H1 (cell line): ENCODE data around the gene SLC25A39. TPM values are rescaled to one million over a fixed set of nuclear protein-coding genes. Genes with fewer than 3 reads are reported as not detected.

Experiments used
- CTCF ChIA-PET: fragments of 300-600 bp; sonication (Branson Sonifier 250); formaldehyde crosslinking; loops from one replicate; lab custom pipeline; 2021; ENCODE audit not compliant: partially characterized antibody; lab: Charles Lee
- POLR2A ChIA-PET: fragments of 300-600 bp; sonication (Branson Sonifier 250); formaldehyde crosslinking; loops from one replicate; lab custom pipeline; 2021; ENCODE audit warnings: inconsistent platforms; ENCODE audit not compliant: partially characterized antibody; lab: Charles Lee
- DNase-seq, 2 experiments: peaks; one replicate each; pipeline versions ENCODE4 v3.0.0 to v3.0.0-alpha.2; 2010 to 2022; ENCODE audit warnings: low spot score in 2 of 2, low read depth in 1 of 2, mixed read lengths in 1 of 2
- FAIRE-seq: peaks from 2 replicates; lab custom pipeline; 2011; peaks lifted over from hg19 to GRCh38; lab: Jason Lieb, UNC
- H2AFZ ChIP-seq: 2 replicates; pipeline ENCODE4 v1.8.1; 2012; ENCODE audit warnings: low read length, inconsistent platforms
- H2AK5ac ChIP-seq: 2 replicates; pipeline ENCODE4 v1.6.1; 2013; ENCODE audit warnings: low read depth, low read length
- H2BK120ac ChIP-seq: replicated peaks from 2 replicates; pipeline ENCODE3; 2013; ENCODE audit warnings: low read depth, low read length, inconsistent platforms
- H2BK12ac ChIP-seq: 2 replicates; pipeline ENCODE4 v1.6.1; 2013; ENCODE audit warnings: low read depth, low read length
- H2BK15ac ChIP-seq: 2 replicates; pipeline ENCODE4 v1.6.1; 2013; ENCODE audit warnings: low read length
- H2BK20ac ChIP-seq: 2 replicates; pipeline ENCODE4 v1.6.1; 2013; ENCODE audit warnings: low read length
- H2BK5ac ChIP-seq: 2 replicates; pipeline ENCODE4 v1.6.1; 2013; ENCODE audit warnings: low read depth, low read length
- H3K14ac ChIP-seq: 2 replicates; pipeline ENCODE4 v1.6.1; 2013; ENCODE audit warnings: inconsistent platforms; ENCODE audit not compliant: insufficient read length
- H3K18ac ChIP-seq: 2 replicates; pipeline ENCODE4 v1.6.1; 2013; ENCODE audit warnings: low read length; ENCODE audit errors: extremely low read depth
- H3K23ac ChIP-seq: 2 replicates; pipeline ENCODE4 v1.6.1; 2013; ENCODE audit warnings: inconsistent platforms; ENCODE audit not compliant: insufficient read length
- H3K23me2 ChIP-seq: 2 replicates; pipeline ENCODE4 v1.6.1; 2013; ENCODE audit warnings: low read depth, low read length
- H3K27ac ChIP-seq: 2 replicates; pipeline ENCODE4 v1.6.1; 2011; ENCODE audit warnings: low read depth, low read length, inconsistent platforms
- H3K27me3 ChIP-seq, 4 experiments: replicated peaks in 1 of 4; 1 replicate in 1 of 4; 2 replicates in 3 of 4; pipeline versions ENCODE4 v1.6.1 to v1.8.1; 2011 to 2013; ENCODE audit warnings: low read length in 3 of 4, mild to moderate bottlenecking in 3 of 4, inconsistent platforms in 2 of 4, mixed read lengths in 2 of 4, moderate library complexity in 1 of 4; ENCODE audit not compliant: control insufficient read depth in 3 of 4, insufficient read depth in 3 of 4; ENCODE audit errors: extremely low read depth in 1 of 4
- H3K36me3 ChIP-seq, 4 experiments: 2 replicates each; pipeline versions ENCODE4 v1.6.1 to v1.8.1; 2011 to 2013; ENCODE audit warnings: mild to moderate bottlenecking in 4 of 4, low read length in 3 of 4, moderate library complexity in 2 of 4, control low read depth in 1 of 4, inconsistent platforms in 1 of 4; ENCODE audit not compliant: insufficient read depth in 4 of 4, control insufficient read depth in 2 of 4
- H3K4ac ChIP-seq: replicated peaks from 2 replicates; pipeline ENCODE3; 2013; ENCODE audit warnings: low read length, low read depth, mixed read lengths, inconsistent platforms; ENCODE audit not compliant: insufficient read length
- H3K4me1 ChIP-seq, 4 experiments: replicated peaks in 1 of 4; 1 replicate in 1 of 4; 2 replicates in 3 of 4; pipeline versions ENCODE4 v1.6.1 to v1.8.1; 2011 to 2013; ENCODE audit warnings: low read length in 3 of 4, inconsistent platforms in 2 of 4, mixed read lengths in 1 of 4; ENCODE audit not compliant: insufficient read depth in 4 of 4, control insufficient read depth in 3 of 4
- H3K4me2 ChIP-seq, 2 experiments: 2 replicates each; pipeline versions ENCODE4 v1.6.1 to v1.8.1; 2011 to 2013; ENCODE audit warnings: low read depth in 2 of 2, low read length in 2 of 2, control low read depth in 1 of 2, inconsistent platforms in 1 of 2, mild to moderate bottlenecking in 1 of 2; ENCODE audit not compliant: insufficient read depth in 1 of 2
- H3K4me3 ChIP-seq, 4 experiments: fragments of 200-600, 300-600 bp in 1 of 4; sonication (generic), shearing (Covaris generic), sonication (Bioruptor Twin) in 1 of 4; 2 replicates each; pipeline versions ENCODE4 v1.5.1 to v1.8.1; 2011 to 2016; ENCODE audit warnings: low read length in 4 of 4, low read depth in 3 of 4, control low read depth in 2 of 4, inconsistent platforms in 2 of 4, mild to moderate bottlenecking in 2 of 4, mixed read lengths in 1 of 4, moderate library complexity in 1 of 4; ENCODE audit not compliant: insufficient read depth in 2 of 4; ENCODE audit errors: extremely low read depth in 1 of 4
- H3K56ac ChIP-seq: replicated peaks from 2 replicates; pipeline ENCODE3; 2013; ENCODE audit warnings: low read depth, mild to moderate bottlenecking, mixed read lengths, low read length, inconsistent platforms; ENCODE audit not compliant: insufficient read length
- H3K79me1 ChIP-seq: 2 replicates; pipeline ENCODE4 v1.6.1; 2013; ENCODE audit warnings: low read depth, low read length, control low read depth
- H3K79me2 ChIP-seq, 2 experiments: 2 replicates each; pipeline versions ENCODE4 v1.6.1 to v1.8.1; 2012 to 2013; ENCODE audit warnings: low read length in 2 of 2, mild to moderate bottlenecking in 2 of 2, inconsistent platforms in 1 of 2; ENCODE audit not compliant: insufficient read depth in 2 of 2, control insufficient read depth in 1 of 2
- H3K9ac ChIP-seq, 4 experiments: replicated peaks in 1 of 4; 1 replicate in 1 of 4; 2 replicates in 3 of 4; pipeline versions ENCODE4 v1.6.1 to v1.8.1; 2011 to 2013; ENCODE audit warnings: low read depth in 3 of 4, low read length in 3 of 4, control low read depth in 2 of 4, mild to moderate bottlenecking in 2 of 4, moderate library complexity in 2 of 4, inconsistent platforms in 1 of 4; ENCODE audit errors: extremely low read depth in 1 of 4
- H3K9me3 ChIP-seq, 2 experiments: 2 replicates each; pipeline versions ENCODE4 v1.6.1 to v1.8.1; 2012 to 2013; ENCODE audit warnings: mild to moderate bottlenecking in 2 of 2, moderate library complexity in 2 of 2, control low read depth in 1 of 2, inconsistent platforms in 1 of 2, low read depth in 1 of 2, low read length in 1 of 2, mixed read lengths in 1 of 2; ENCODE audit not compliant: insufficient read depth in 2 of 2
- H4K20me1 ChIP-seq, 2 experiments: replicated peaks in 1 of 2; 2 replicates each; pipeline versions ENCODE3 to v1.8.1; 2011 to 2013; ENCODE audit warnings: inconsistent platforms in 2 of 2, low read length in 2 of 2, mild to moderate bottlenecking in 1 of 2; ENCODE audit not compliant: insufficient read depth in 2 of 2, control insufficient read depth in 1 of 2
- H4K5ac ChIP-seq: 2 replicates; pipeline ENCODE4 v1.6.1; 2013; ENCODE audit warnings: low read length, low read depth, mixed read lengths, inconsistent platforms; ENCODE audit not compliant: insufficient read length
- H4K8ac ChIP-seq: 2 replicates; pipeline ENCODE4 v1.8.0; 2013; ENCODE audit warnings: mild to moderate bottlenecking, moderate library complexity, low read length, inconsistent platforms; ENCODE audit not compliant: insufficient read depth; ENCODE audit errors: extremely low read depth
- H4K91ac ChIP-seq: replicated peaks from 2 replicates; pipeline ENCODE3; 2013; ENCODE audit warnings: low read length, mixed read lengths, inconsistent platforms; ENCODE audit not compliant: insufficient read length
- CREB1 ChIP-seq: IDR thresholded peaks from 2 replicates; pipeline ENCODE4 v1.6.1; 2012; ENCODE audit warnings: inconsistent platforms
- FOSL1 ChIP-seq: IDR thresholded peaks from 2 replicates; pipeline ENCODE4 v1.6.1; 2011; ENCODE audit warnings: mild to moderate bottlenecking, low read depth, low read length, moderate library complexity; ENCODE audit not compliant: insufficient read depth
- GABPA ChIP-seq: IDR thresholded peaks from 2 replicates; pipeline ENCODE4 v1.6.1; 2011; ENCODE audit warnings: mild to moderate bottlenecking, low read length, moderate library complexity, borderline replicate concordance; ENCODE audit not compliant: insufficient read depth
- KDM4A ChIP-seq: IDR thresholded peaks from one replicate; pipeline ENCODE4 v1.7.1; 2012; ENCODE audit warnings: low read depth, mild to moderate bottlenecking, moderate library complexity, low read length, inconsistent platforms; ENCODE audit not compliant: severe bottlenecking
- NANOG ChIP-seq: IDR thresholded peaks from 2 replicates; pipeline ENCODE4 v1.6.1; 2011; ENCODE audit warnings: low read length, low read depth, mild to moderate bottlenecking, inconsistent platforms; ENCODE audit not compliant: insufficient read depth, poor library complexity, severe bottlenecking
- POLR2A ChIP-seq, 2 experiments: IDR thresholded peaks; 1 replicate in 1 of 2; 2 replicates in 1 of 2; pipeline ENCODE4 v1.6.1; 2011; ENCODE audit warnings: low read depth in 2 of 2, low read length in 2 of 2, mild to moderate bottlenecking in 2 of 2; ENCODE audit errors: control extremely low read depth in 1 of 2
- POLR2AphosphoS5 ChIP-seq: IDR thresholded peaks from 2 replicates; pipeline ENCODE4 v1.6.1; 2011; ENCODE audit warnings: low read depth, low read length
- RNF2 ChIP-seq: fragments of 200-900, 300-1000 bp; sonication (generic); IDR thresholded peaks from 2 replicates; pipeline ENCODE4 v1.7.1; 2016; ENCODE audit warnings: borderline replicate concordance, low read depth, mild to moderate bottlenecking, antibody characterized with exemption, low read length; ENCODE audit not compliant: poor library complexity, severe bottlenecking; ENCODE audit errors: missing control alignments
- WGBS, 2 experiments: shearing (Covaris generic) in 1 of 2; methylation state at CpG; one replicate each; pipeline versions ENCODE4 v1.1.6 to v1.1.7; 2013 to 2015; ENCODE audit warnings: low lambda C conversion rate in 2 of 2, mixed read lengths in 2 of 2, inconsistent platforms in 1 of 2, low coverage in 1 of 2, missing lambda C conversion rate in 1 of 2; ENCODE audit not compliant: insufficient replicate concordance in 2 of 2, insufficient coverage in 1 of 2, insufficient read length in 1 of 2; ENCODE audit errors: extremely low coverage in 1 of 2, missing lambda C conversion rate in 1 of 2; 5-methylcytosine and 5-hydroxymethylcytosine counted together
- polyA plus RNA-seq, 7 experiments: library from polyadenylated mRNA; depleted of rRNA in 3 of 7; stranded (reverse) in 5 of 7; unstranded in 2 of 7; fragments of >200 nt in 5 of 7; fragments of 200-250 nt in 2 of 7; gene quantifications; 1 replicate in 5 of 7; 2 replicates in 1 of 7; 4 replicates in 1 of 7; pipeline versions ENCODE4 v1.2.1 to v1.2.3, GENCODE V29; 2011 to 2013; ENCODE audit warnings: missing spikeins in 2 of 7, mixed read lengths in 2 of 7
- total RNA-seq: library from RNA; stranded (reverse); fragmentation: NEBNext Ultra II Directional; extraction: Animal tissue kit (Norgen Biotek cat#: 25700); gene quantifications from 2 replicates; pipeline ENCODE4 v1.2.1, GENCODE V29; 2021
- TF ChIP-seq, protein P1 (sequence below): IDR thresholded peaks from 2 replicates; pipeline ENCODE4 v1.6.1; 2011; ENCODE audit warnings: low read length, improper control_type of control experiment

The SLC25A39 gene
- total and polyA plus RNA-seq, 2 of the 8 experiments (the other 6 are each of a cell fraction or from before 2014, with no cell fraction given): 200 to 291 TPM

DNA sequence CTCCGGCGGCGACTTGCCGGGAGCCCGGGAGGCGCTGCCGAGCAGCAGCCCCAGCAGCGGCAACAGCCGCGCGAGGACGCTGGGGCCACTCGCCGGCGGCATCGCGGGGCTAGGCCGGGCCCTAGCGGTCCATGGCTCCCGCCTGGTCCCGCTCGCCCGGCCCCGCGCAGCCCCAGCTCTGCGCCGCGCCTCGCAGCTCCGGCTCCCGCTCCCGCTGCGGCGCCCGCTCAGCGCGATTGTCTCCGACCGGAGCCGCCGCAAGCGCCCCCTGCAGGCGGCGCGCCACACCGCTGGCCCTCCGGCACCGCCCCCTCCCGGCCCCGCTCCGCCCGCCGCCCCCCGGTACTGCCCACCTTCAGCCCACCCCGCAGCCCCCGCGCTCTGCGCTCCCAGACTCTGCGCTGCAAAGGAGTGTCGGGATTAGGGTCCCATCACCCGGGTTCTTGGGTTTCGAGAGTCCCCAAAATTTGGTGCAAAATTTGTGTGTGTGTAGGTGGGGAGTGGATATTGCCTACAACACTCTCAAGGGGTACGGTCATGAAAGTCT is 39.1 kb upstream of the SLC25A39 start, which contains the start of gene FAM171A2:
Gene FAM171A2, minus strand, starts transcription at position 241 of the 547 bp plus-strand sequence. Its CDS starts 139 bp downstream, at position 102.
- WGBS, 2 experiments: 4% methylated on average over 14 of the region's 63 CpGs; no CpG with 5 or more reads in 1 of the 2 experiments
- H3K56ac ChIP-seq: no peak within 1 kb of the TSS
- no peak for FAIRE-seq
- no peak within 1 kb of the TSS for H3K14ac ChIP-seq
- H3K4ac ChIP-seq: no peak within 1 kb of the TSS
- peak within 1 kb of the TSS; percentile 34 to 64 (median 42); a peak in 5 of 7 replicates for H3K9ac ChIP-seq
- peaks cover 2% of the 10 kb centered on the region; the same call in 1 of the 2 replicates for H3K23me2 ChIP-seq
- peaks cover 0 to 7% of the 10 kb centered on the region in 2 experiments; a peak in 1 of 4 replicates for H3K79me2 ChIP-seq
- H4K91ac ChIP-seq: peak within 1 kb of the TSS; percentile 34
- H3K23ac ChIP-seq: no peak within 1 kb of the TSS
- peaks cover 0 to 6% (median 1%) of the 10 kb centered on the region in 4 experiments; a peak in 1 of 8 replicates for H3K36me3 ChIP-seq
- peaks cover 8% of the 10 kb centered on the region for H3K79me1 ChIP-seq
- H3K9me3 ChIP-seq: no peaks in the 10 kb centered on the region
- H2BK15ac ChIP-seq: no peak within 1 kb of the TSS; the same call in 1 of the 2 replicates
- POLR2A ChIA-PET: interaction anchor here (1.0 to 3.8 kb wide), 6 partner anchors 9 to 160 kb away, joined by 3 to 15 read pairs (median 6); no protein-coding TSS in a partner anchor
- peak within 1 kb of the TSS; percentile 30; the same call in 1 of the 2 replicates for H3K27ac ChIP-seq
- peaks cover 9 to 23% (median 18%) of the 10 kb centered on the region in 4 experiments for H3K4me1 ChIP-seq
- H2AK5ac ChIP-seq: no peak within 1 kb of the TSS
- peak within 1 kb of the TSS; percentile 71 to 100 (median 76) for H3K4me3 ChIP-seq
- H4K20me1 ChIP-seq: peaks cover 3 to 18% of the 10 kb centered on the region in 2 experiments
- H2BK20ac ChIP-seq: no peak within 1 kb of the TSS
- H3K27me3 ChIP-seq: no peaks in the 10 kb centered on the region
- CTCF ChIA-PET: interaction anchor here (0.9 to 10.1 kb wide), 10 partner anchors 9 to 483 kb away, joined by 3 to 177 read pairs (median 4); no protein-coding TSS in a partner anchor
- H3K4me2 ChIP-seq: peak within 1 kb of the TSS; percentile 52 to 79
- DNase-seq: peak in 1 of 2 experiments; percentile 90
- no peak within 1 kb of the TSS for H2BK12ac ChIP-seq
- no peak within 1 kb of the TSS for H2BK120ac ChIP-seq
- H2BK5ac ChIP-seq: peak within 1 kb of the TSS; percentile 24; the same call in 1 of the 2 replicates
- peak within 1 kb of the TSS; percentile 7; the same call in 1 of the 2 replicates for H4K8ac ChIP-seq
- no peak within 1 kb of the TSS for H4K5ac ChIP-seq
- no peak within 1 kb of the TSS; the same call in 1 of the 2 replicates for H2AFZ ChIP-seq
- H3K18ac ChIP-seq: peak within 1 kb of the TSS; percentile 71
- TF ChIP-seq CREB1 (peak; percentile 31; the same call in 1 of the 2 replicates), KDM4A (no peak), NANOG (peak; percentile 56), FOSL1 (0 out of 2 replicates have a peak, but pooled peaks have one; percentile 17), POLR2AphosphoS5 (peak; percentile 32; the same call in 1 of the 2 replicates), GABPA (no peak), RNF2 (no peak), POLR2A (IDR thresholded peaks at IDR 0.05; ENCODE audit: control extremely low read depth in 1 of 2, low read depth in 2 of 2, low read length in 2 of 2) (peak; percentile 43 to 44; a peak in 2 of 3 replicates)
- TF ChIP-seq, protein P1, sequence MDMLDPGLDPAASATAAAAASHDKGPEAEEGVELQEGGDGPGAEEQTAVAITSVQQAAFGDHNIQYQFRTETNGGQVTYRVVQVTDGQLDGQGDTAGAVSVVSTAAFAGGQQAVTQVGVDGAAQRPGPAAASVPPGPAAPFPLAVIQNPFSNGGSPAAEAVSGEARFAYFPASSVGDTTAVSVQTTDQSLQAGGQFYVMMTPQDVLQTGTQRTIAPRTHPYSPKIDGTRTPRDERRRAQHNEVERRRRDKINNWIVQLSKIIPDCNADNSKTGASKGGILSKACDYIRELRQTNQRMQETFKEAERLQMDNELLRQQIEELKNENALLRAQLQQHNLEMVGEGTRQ: no peak
